Aorta (tissue), 5 donors: ENCODE data around the gene PLAC8. TPM values are rescaled to one million over a fixed set of nuclear protein-coding genes. Genes with fewer than 3 reads are reported as not detected.
"Not testable (repeated sequence)": the region's sequence is repeated elsewhere in the genome, so short reads cannot be mapped to it uniquely, and the experiment has no call there.

Experiments
- ATAC-seq: fragments of 200-7000 bp; cut with Tn5 transposase; one replicate; pipeline ENCODE4 v1.9.1; 2022; ENCODE audit warnings: moderate library complexity; ENCODE audit not compliant: low FRiP score
- DNase-seq, 2 donors: peaks; one replicate each; pipeline ENCODE4 v3.0.0-alpha.2; 2020
- H3K27ac ChIP-seq, 2 donors: one replicate each; pipeline ENCODE4 v1.5.1; 2013; ENCODE audit warnings: low read length in 2 of 2, mild to moderate bottlenecking in 2 of 2, moderate library complexity in 2 of 2, control low read depth in 1 of 2, inconsistent platforms in 1 of 2, low read depth in 1 of 2
- H3K27me3 ChIP-seq, 2 donors: one replicate each; pipeline ENCODE4 v1.6.1; 2013; ENCODE audit warnings: control low read depth in 1 of 2, low read length in 1 of 2, mild to moderate bottlenecking in 1 of 2, moderate library complexity in 1 of 2; ENCODE audit not compliant: insufficient read depth in 2 of 2, control insufficient read depth in 1 of 2
- H3K36me3 ChIP-seq, 2 donors: one replicate each; pipeline ENCODE4 v1.6.1; 2013; ENCODE audit warnings: control low read depth in 1 of 2, low read length in 1 of 2, mild to moderate bottlenecking in 1 of 2; ENCODE audit not compliant: insufficient read depth in 2 of 2, control insufficient read depth in 1 of 2
- H3K4me1 ChIP-seq, 2 donors: one replicate each; pipeline ENCODE4 v1.6.1; 2013; ENCODE audit warnings: low read length in 2 of 2, control low read depth in 1 of 2, mild to moderate bottlenecking in 1 of 2, moderate library complexity in 1 of 2; ENCODE audit not compliant: insufficient read depth in 2 of 2, control insufficient read depth in 1 of 2
- H3K4me3 ChIP-seq, 2 donors: one replicate each; pipeline ENCODE4 v1.5.1; 2013; ENCODE audit warnings: low read length in 2 of 2, control low read depth in 1 of 2, mild to moderate bottlenecking in 1 of 2
- H3K9me3 ChIP-seq: one replicate; pipeline ENCODE4 v1.6.1; 2013; ENCODE audit warnings: mild to moderate bottlenecking, low read length; ENCODE audit not compliant: control insufficient read depth
- WGBS, 2 donors: extraction: QIAGEN DNeasy Blood & Tissue Kit; methylation state at CpG; one replicate each; pipeline ENCODE4 v1.1.7; 2013; 5-methylcytosine and 5-hydroxymethylcytosine counted together
- intact Hi-C, 2 donors: fragments of 100-400 bp; cut with DNase I; formaldehyde crosslinking; loops; one replicate each; pipeline versions ENCODE4 v1.14.2 to v1.15.0; 2022
- polyA plus RNA-seq, 2 donors: library from polyadenylated mRNA; stranded (reverse); fragments of 200-250 nt; gene quantifications; one replicate each; pipeline ENCODE4 v1.2.3, GENCODE V29; 2013
- total RNA-seq, 2 donors: library from RNA; stranded (reverse); fragmentation: NEBNext Ultra II Directional; extraction: Animal tissue kit (Norgen Biotek cat#: 25700); gene quantifications; one replicate each; pipeline ENCODE4 v1.2.1, GENCODE V29; 2021
- donor health status: healthy with polysubstance abuse.
- donor health status: Bipolar disorder and iron deficiency.
- donor health status: DM: no; HTN: no; CAD: no.
- donor health status: DM: no; HTN: no; CAD: no.
- donor health status: DM: yes; HTN: yes; CAD: no.

PLAC8 gene
- total and polyA plus RNA-seq, 4 donors, result 3.2 to 48.1 (median 3.9) TPM

- 76 to 88% methylated on average over 8 of the region's 8 CpGs for WGBS, 2 donors
- intact Hi-C loops, result no loop called here
Measured at GRCh38 chr4:83115656-83116285, 1.2 kb upstream of the PLAC8 start.

GRCh38 chr4:83115000-83115399 is 471 bp upstream of the PLAC8 start:
- intact Hi-C loops, result no loop called here
- H3K4me3 ChIP-seq, result no peak overlapping the region
- no peaks in the 10 kb centered on the region for H3K36me3 ChIP-seq
- H3K4me1 ChIP-seq, result no peaks in the 10 kb centered on the region
- H3K9me3 ChIP-seq, result no peaks in the 10 kb centered on the region
- no peak for DNase-seq
- no peak overlapping the region for H3K27ac ChIP-seq
- no peak for ATAC-seq
- H3K27me3 ChIP-seq, result no peaks in the 10 kb centered on the region

More at GRCh38 chr4:83115656-83116285, 1.2 kb upstream of the PLAC8 start:
- no peak overlapping the region for H3K4me3 ChIP-seq
- no peaks in the 10 kb centered on the region for H3K36me3 ChIP-seq
- H3K27ac ChIP-seq, result no peak overlapping the region
- ATAC-seq (no peak), DNase-seq (no peak)
- H3K4me1 ChIP-seq, result no peaks in the 10 kb centered on the region
- no peaks in the 10 kb centered on the region for H3K27me3 ChIP-seq
- H3K9me3 ChIP-seq, result no peaks in the 10 kb centered on the region

DNA sequence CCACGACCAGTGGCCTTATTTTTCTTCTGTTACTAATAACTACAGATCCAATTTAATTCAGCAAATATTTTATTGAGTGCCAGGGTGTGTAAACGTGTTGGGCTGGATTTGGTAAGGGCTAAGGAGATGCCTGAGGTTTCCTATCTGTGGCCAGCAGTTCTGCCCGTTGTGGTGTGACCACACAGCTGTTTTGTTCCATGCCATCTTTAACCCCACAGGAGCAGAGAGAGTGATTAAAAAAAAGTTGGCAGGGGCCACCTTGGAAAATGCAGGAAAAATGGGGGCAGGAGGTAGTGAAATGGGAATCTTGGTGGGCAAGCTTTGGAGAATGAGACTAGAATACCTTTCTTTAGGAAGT is 1.1 kb downstream of the PLAC8 start:
- Histone ChIP-seq H3K4me3 (no peak overlapping the region), H3K27ac (no peak overlapping the region), H3K27me3 (no peaks in the 10 kb centered on the region), H3K36me3 (no peaks in the 10 kb centered on the region), H3K4me1 (no peaks in the 10 kb centered on the region), H3K9me3 (no peaks in the 10 kb centered on the region)
- DNase-seq (no peak), ATAC-seq (no peak)
- WGBS, 2 donors, result 56 to 59% methylated on average over 3 of the region's 3 CpGs
- intact Hi-C loops, result no loop called here

DNA sequence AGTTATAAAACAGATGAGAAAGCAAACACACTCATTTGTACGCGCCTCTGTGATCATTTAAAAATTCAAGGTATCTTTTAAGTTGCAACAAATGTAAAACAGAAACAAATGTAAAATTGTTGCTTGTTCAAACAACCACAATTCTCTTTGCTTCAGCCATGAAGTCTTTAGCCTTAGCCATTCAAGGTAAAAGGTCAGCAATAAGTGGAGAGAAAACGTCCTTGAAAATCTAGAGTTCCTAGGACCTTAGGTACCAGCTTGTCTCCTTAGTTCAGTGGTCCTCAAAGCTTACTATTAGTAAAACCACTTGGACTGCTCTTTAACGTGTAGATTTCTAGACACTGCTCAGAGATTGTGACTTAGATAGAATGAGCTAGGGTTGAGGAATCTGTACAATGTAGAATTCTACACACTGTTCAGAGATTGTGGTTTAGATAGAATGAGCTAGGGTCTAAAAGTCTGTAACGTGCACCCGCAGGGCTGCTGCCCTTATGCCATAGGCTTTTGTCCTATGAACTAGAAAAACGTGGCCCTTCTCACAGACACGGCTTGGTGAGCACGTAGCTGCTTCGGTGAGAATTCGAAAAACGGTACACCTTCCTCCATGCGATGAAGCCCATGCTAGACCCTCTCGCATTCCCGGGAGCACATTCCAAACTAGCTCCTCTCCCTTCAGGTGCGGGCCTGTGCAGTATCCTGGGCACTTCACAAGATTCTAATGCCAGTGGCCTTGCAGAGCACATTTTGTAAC is 1.7 kb downstream of the PLAC8 start:
- no peaks in the 10 kb centered on the region for H3K27me3 ChIP-seq
- H3K27ac ChIP-seq, result no peak overlapping the region
- ATAC-seq (no peak), DNase-seq (no peak)
- no peak overlapping the region for H3K4me3 ChIP-seq
- no peaks in the 10 kb centered on the region for H3K36me3 ChIP-seq
- H3K9me3 ChIP-seq, result no peaks in the 10 kb centered on the region
- intact Hi-C loops, result no loop called here
- H3K4me1 ChIP-seq, result no peaks in the 10 kb centered on the region
- 84 to 86% methylated on average over 16 of the region's 16 CpGs for WGBS, 2 donors

DNA sequence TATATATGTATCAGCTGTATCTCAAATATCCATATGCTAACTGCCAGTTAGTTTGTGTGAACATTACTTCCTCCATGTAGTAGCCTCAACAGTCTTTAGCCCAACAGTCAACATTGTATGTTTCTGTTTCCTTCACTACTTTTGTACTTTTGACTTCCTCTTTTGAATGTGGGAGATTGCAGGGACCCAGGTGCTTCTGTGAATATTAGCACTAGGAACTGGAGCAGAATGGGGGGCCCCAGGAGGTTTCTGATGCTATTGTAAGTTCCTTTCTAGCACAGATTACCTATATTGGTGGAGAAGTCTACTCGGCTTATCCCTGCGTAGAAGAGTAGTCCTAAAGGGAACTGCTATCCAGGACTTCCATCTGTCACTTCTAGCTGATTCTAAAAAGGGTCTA is 2.3 kb downstream of the PLAC8 start:
- H3K27me3 ChIP-seq, result no peaks in the 10 kb centered on the region
- no peaks in the 10 kb centered on the region for H3K36me3 ChIP-seq
- H3K4me1 ChIP-seq, result no peaks in the 10 kb centered on the region
- H3K27ac ChIP-seq, result no peak overlapping the region
- no peaks in the 10 kb centered on the region for H3K9me3 ChIP-seq
- 84 to 93% methylated on average over 2 of the region's 2 CpGs for WGBS, 2 donors
- H3K4me3 ChIP-seq, result no peak overlapping the region
- intact Hi-C loops, result no loop called here
- DNase-seq (no peak), ATAC-seq (no peak)

DNA sequence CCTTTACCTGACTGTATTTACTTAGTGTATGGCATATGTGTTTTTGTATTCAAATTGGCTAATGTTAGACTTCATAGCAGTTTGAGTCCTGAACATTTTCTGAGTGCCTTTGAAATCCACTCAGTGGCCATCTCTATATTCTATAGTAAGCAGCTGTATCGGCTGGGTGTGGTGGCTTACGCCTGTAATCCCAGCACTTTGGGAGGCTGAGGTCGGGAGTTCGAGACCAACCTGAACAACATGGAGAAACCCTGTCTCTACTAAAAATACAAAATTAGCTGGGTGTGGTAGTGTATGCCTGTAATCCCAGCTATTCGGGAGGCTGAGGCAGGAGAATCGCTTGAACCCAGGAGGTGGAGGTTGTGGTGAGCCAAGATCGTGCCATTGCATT is 2.8 kb downstream of the PLAC8 start:
- ATAC-seq, H3K4me1 ChIP-seq, DNase-seq, H3K9me3 ChIP-seq, intact Hi-C loops, H3K4me3 ChIP-seq, H3K27ac ChIP-seq, H3K36me3 ChIP-seq, H3K27me3 ChIP-seq: not testable (repeated sequence)
- 95 to 99% methylated on average over 7 of the region's 7 CpGs for WGBS, 2 donors

GRCh38 chr4:83110970-83111750 is 3.4 kb downstream of the PLAC8 start:
- no peaks in the 10 kb centered on the region for H3K4me1 ChIP-seq
- no peaks in the 10 kb centered on the region for H3K9me3 ChIP-seq
- DNase-seq (no peak), ATAC-seq (no peak)
- no peak overlapping the region for H3K4me3 ChIP-seq
- no peaks in the 10 kb centered on the region for H3K36me3 ChIP-seq
- 89 to 90% methylated on average over 8 of the region's 8 CpGs for WGBS, 2 donors
- H3K27me3 ChIP-seq, result no peaks in the 10 kb centered on the region
- intact Hi-C loops, result no loop called here
- H3K27ac ChIP-seq, result no peak overlapping the region

DNA sequence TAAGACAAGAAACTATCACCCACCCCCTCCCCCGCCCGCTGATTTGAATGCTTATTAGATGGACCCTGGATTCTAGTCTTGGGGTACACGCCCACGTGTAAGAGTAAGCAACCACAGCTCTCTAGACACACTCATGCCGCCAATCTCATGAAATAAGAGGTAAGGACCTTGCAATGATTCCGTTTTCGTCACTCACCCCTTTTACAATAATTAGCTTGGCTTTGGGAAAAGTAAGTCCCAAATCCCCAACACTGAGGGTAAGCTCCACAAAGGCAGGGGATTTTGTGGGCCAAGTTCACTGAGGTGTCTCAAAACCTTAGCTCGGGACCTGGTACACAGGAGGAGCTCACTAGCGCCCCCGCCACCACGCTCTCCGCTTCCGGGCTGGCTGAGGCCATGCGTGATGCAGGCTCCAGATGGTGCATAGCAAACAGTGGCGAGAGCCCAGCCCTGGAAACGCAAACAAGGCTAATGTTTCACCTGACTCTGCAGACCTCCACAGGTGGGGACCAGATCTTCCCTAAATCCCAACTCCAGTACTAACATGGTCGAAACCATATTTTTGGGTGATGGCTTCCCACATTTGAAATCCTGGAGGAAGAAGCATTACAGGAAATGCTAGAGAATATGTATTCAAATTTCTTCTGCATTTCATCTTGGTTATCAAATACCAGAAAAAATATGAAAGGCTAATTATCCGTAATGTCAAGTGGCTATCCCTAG is 4.1 kb downstream of the PLAC8 start:
- no peaks in the 10 kb centered on the region for H3K4me1 ChIP-seq
- no peak overlapping the region for H3K27ac ChIP-seq
- no peaks in the 10 kb centered on the region for H3K9me3 ChIP-seq
- intact Hi-C loops, result no loop called here
- peak overlapping the region; percentile 10 to 84 for H3K4me3 ChIP-seq
- H3K36me3 ChIP-seq, result no peaks in the 10 kb centered on the region
- 6 to 7% methylated on average over 18 of the region's 18 CpGs for WGBS, 2 donors
- DNase-seq (peak; percentile 88 to 94), ATAC-seq (peak; percentile 87)
- H3K27me3 ChIP-seq, result no peaks in the 10 kb centered on the region
